ENCODE results near the gene POTEM. TPM values are rescaled to one million over a fixed set of nuclear protein-coding genes. Genes with fewer than 3 reads are reported as not detected.
"Not testable (repeated sequence)": the region's sequence is repeated elsewhere in the genome, so short reads cannot be mapped to it uniquely, and the experiment has no call there.

POTEM gene
- polyA plus RNA-seq (2014; cell fraction: cytosol; rRNA removed), result 0.31 TPM in 1 of 2 replicates, not detected in the other
- 0.27 and 0.90 TPM in 2 replicates for polyA plus RNA-seq (2014; cell fraction: nucleus; rRNA removed)

- not testable (repeated sequence) for DNase-seq (ENCODE audit: low spot score)
Measured at GRCh38 chr14:18967134-18967533, at the start of gene POTEM. Gene POTEM (plus strand): TSS chr14:18967434. CDS start chr14:18967486, 52 bp downstream.

- not testable (repeated sequence) for DNase-seq (ENCODE audit: low spot score)
Measured at GRCh38 chr14:18918345-18918744, 48.9 kb upstream of the POTEM start.

GRCh38 chr14:18920052-18920451 lies 47.2 kb upstream of the POTEM start:
- DNase-seq (ENCODE audit: low spot score), result not testable (repeated sequence)

- DNase-seq (ENCODE audit: low spot score), result not testable (repeated sequence)
Measured at GRCh38 chr14:18921055-18921701, 46.1 kb upstream of the POTEM start.

- not testable (repeated sequence) for DNase-seq (ENCODE audit: low spot score)
Measured at GRCh38 chr14:18936848-18937247, 30.4 kb upstream of the POTEM start.

- DNase-seq (ENCODE audit: low spot score), result not testable (repeated sequence)
Measured at GRCh38 chr14:18938733-18939132, 28.5 kb upstream of the POTEM start.

- DNase-seq (ENCODE audit: low spot score), result not testable (repeated sequence)
Measured at GRCh38 chr14:18949939-18950338, 17.3 kb upstream of the POTEM start.

GRCh38 chr14:18953085-18953484 lies 14.1 kb upstream of the POTEM start:
- DNase-seq (ENCODE audit: low spot score), result not testable (repeated sequence)

GRCh38 chr14:18955816-18956215 lies 11.4 kb upstream of the POTEM start:
- not testable (repeated sequence) for DNase-seq (ENCODE audit: low spot score)

GRCh38 chr14:18961576-18961975 lies 5.7 kb upstream of the POTEM start:
- DNase-seq (ENCODE audit: low spot score), result not testable (repeated sequence)

- not testable (repeated sequence) for DNase-seq (ENCODE audit: low spot score)
Measured at GRCh38 chr14:18962143-18962542, 5.1 kb upstream of the POTEM start.

GRCh38 chr14:18963276-18963675 lies 4.0 kb upstream of the POTEM start:
- not testable (repeated sequence) for DNase-seq (ENCODE audit: low spot score)

GRCh38 chr14:18964878-18965277 lies 2.4 kb upstream of the POTEM start:
- DNase-seq (ENCODE audit: low spot score), result not testable (repeated sequence)

- DNase-seq (ENCODE audit: low spot score), result not testable (repeated sequence)
Measured at GRCh38 chr14:19002566-19002965, 35.3 kb downstream of the POTEM start.

GRCh38 chr14:19006490-19006889 lies 39.3 kb downstream of the POTEM start:
- not testable (repeated sequence) for DNase-seq (ENCODE audit: low spot score)

- DNase-seq (ENCODE audit: low spot score), result not testable (repeated sequence)
Measured at GRCh38 chr14:19007678-19008077, 40.4 kb downstream of the POTEM start.

- not testable (repeated sequence) for DNase-seq (ENCODE audit: low spot score)
Measured at GRCh38 chr14:19011029-19011428, 43.8 kb downstream of the POTEM start.

GRCh38 chr14:19011703-19012102 lies 44.5 kb downstream of the POTEM start:
- not testable (repeated sequence) for DNase-seq (ENCODE audit: low spot score)

- DNase-seq (ENCODE audit: low spot score), result not testable (repeated sequence)
Measured at GRCh38 chr14:19015185-19015584, 48.0 kb downstream of the POTEM start.

- not testable (repeated sequence) for DNase-seq (ENCODE audit: low spot score)
Measured at GRCh38 chr14:19025080-19025589, 57.9 kb downstream of the POTEM start.

- DNase-seq (ENCODE audit: low spot score), result not testable (repeated sequence)
Measured at GRCh38 chr14:19026649-19027351, 59.6 kb downstream of the POTEM start.

GRCh38 chr14:19027895-19028294 lies 60.7 kb downstream of the POTEM start:
- not testable (repeated sequence) for DNase-seq (ENCODE audit: low spot score)

All from SK-N-DZ (cell line).